Activated T-helper 2 cell treated with anti-CD3 and anti-CD28 coated beads, Interferon-gamma antibody, Interleukin-2, Interleukin-4, amounts not matched to agents 10 μg/mL and 5 μg/mL and 100 μg/mL, durations not matched to agents 14 hours and 24 hours and 36 hours (primary cell): ENCODE results near the gene PSKH1. TPM values are rescaled to one million over a fixed set of nuclear protein-coding genes. Genes with fewer than 3 reads are reported as not detected.
"Not testable (repeated sequence)": the region's sequence is repeated elsewhere in the genome, so short reads cannot be mapped to it uniquely, and the experiment has no call there.

ENCODE experiments used
- DNase-seq: peaks from one replicate; pipeline ENCODE4 v3.0.0; 2021; ENCODE audit warnings: low spot score
- H3K27ac Mint-ChIP-seq: one replicate; pipeline ENCODE4 v1.8.0; 2021; ENCODE audit warnings: mixed read lengths
- H3K27me3 Mint-ChIP-seq: one replicate; pipeline ENCODE4 v1.8.0; 2021; ENCODE audit warnings: low read depth, mixed read lengths
- H3K36me3 Mint-ChIP-seq: one replicate; pipeline ENCODE4 v1.8.0; 2021; ENCODE audit warnings: low read depth, mixed read lengths
- H3K4me1 Mint-ChIP-seq: one replicate; pipeline ENCODE4 v1.8.0; 2021; ENCODE audit warnings: low read depth, mixed read lengths
- H3K4me3 Mint-ChIP-seq: one replicate; pipeline ENCODE4 v1.8.0; 2021; ENCODE audit warnings: low read depth, mild to moderate bottlenecking, moderate library complexity, mixed read lengths
- H3K9me3 Mint-ChIP-seq: one replicate; pipeline ENCODE4 v1.8.0; 2021; ENCODE audit warnings: mixed read lengths
- intact Hi-C: fragments of 100-400 bp; cut with micrococcal nuclease; formaldehyde crosslinking; loops from one replicate; pipeline ENCODE4 v1.15.1; 2023
- total RNA-seq: library from RNA; stranded (reverse); gene quantifications from 2 replicates; pipeline ENCODE4 v1.2.3, GENCODE V29; 2022

PSKH1 gene
- total RNA-seq, 1 donor from 2014 or later, result 15.5 TPM

DNA sequence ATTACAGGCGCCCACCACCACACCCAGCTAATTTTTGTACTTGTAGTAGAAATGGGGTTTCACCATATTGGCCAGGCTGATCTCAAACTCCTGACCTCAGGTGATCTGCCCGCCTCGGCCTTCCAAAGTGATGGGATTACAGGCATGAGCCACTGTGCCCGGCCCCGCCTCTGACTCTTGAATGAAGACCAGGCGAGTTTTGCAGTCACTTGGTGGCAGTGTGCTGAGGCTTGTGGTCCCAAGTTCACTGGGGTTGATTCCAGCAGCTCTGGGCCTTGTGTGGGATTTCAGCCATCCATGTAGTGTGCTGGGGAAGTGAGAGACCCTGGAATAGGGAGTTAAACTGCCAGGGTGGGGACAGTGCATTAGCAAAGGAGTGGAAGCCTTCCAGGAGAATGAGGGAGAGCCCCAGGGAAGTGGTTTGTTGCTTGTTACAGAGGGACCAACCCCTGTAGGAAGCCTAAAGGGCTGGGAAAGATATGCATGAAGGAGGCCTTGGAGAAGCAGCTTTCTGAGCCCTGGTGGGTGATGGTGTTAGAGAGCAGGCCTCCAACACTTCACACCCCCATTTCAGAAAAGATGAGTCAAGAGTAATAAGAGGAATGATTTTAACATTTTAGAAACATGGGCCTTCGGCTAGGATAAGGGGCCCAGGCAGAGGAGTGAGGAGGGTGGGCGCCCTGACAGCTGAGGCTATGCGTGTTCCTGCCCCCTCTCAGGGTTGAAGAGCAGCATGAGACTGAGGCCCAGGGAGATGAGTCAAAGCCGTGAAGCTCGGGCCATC is 14.5 kb downstream of the PSKH1 start:
- intact Hi-C loops, result no loop called here
- Mint-ChIP-seq H3K9me3 (no peaks in the 10 kb centered on the region), H3K27ac (no peak overlapping the region), H3K36me3 (peaks cover 22% of the 10 kb centered on the region), H3K27me3 (no peaks in the 10 kb centered on the region), H3K4me3 (no peak overlapping the region), H3K4me1 (peaks cover 7% of the 10 kb centered on the region)
- no peak for DNase-seq

DNA sequence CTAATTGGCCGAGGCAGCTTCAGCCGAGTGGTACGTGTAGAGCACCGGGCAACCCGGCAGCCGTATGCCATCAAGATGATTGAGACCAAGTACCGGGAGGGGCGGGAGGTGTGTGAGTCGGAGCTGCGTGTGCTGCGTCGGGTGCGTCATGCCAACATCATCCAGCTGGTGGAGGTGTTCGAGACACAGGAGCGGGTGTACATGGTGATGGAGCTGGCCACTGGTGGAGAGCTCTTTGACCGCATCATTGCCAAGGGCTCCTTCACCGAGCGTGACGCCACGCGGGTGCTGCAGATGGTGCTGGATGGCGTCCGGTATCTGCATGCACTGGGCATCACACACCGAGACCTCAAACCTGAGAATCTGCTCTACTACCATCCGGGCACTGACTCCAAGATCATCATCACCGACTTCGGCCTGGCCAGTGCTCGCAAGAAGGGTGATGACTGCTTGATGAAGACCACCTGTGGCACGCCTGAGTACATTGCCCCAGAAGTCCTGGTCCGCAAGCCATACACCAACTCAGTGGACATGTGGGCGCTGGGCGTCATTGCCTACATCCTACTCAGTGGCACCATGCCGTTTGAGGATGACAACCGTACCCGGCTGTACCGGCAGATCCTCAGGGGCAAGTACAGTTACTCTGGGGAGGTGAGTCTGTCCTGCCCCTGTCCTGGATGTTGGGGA is 16.1 kb downstream of the PSKH1 start:
- no peak for DNase-seq
- H3K4me3 Mint-ChIP-seq, result no peak overlapping the region
- peaks cover 7% of the 10 kb centered on the region for H3K4me1 Mint-ChIP-seq
- peak overlapping the region; percentile 68 for H3K27ac Mint-ChIP-seq
- H3K27me3 Mint-ChIP-seq, result no peaks in the 10 kb centered on the region
- no peaks in the 10 kb centered on the region for H3K9me3 Mint-ChIP-seq
- H3K36me3 Mint-ChIP-seq, result peaks cover 17% of the 10 kb centered on the region
- intact Hi-C loops, result no loop called here

DNA sequence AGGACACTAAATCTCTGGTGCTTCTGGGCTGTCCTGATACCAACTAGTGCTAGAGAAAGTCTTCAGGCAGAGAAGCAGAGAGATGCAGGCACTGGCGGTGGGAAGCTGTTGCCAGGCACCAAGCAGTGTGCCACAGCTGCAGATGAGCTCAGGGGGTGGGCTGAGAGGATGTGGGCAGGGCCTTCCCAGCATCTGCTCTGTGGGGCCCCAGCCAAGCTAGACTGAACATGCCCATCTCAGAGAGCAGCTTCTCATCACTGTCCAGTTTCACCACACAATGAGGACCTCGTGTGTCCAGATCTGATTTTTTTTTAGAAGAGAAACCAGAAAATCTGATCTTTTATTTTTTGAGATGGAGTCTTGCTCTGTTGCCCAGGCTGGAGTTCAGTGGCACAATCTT is 17.1 kb downstream of the PSKH1 start:
- peak overlapping the region; percentile 12 for H3K27ac Mint-ChIP-seq
- H3K4me1 Mint-ChIP-seq, result peaks cover 7% of the 10 kb centered on the region
- intact Hi-C loops, result no loop called here
- H3K4me3 Mint-ChIP-seq, result no peak overlapping the region
- H3K36me3 Mint-ChIP-seq, result peaks cover 17% of the 10 kb centered on the region
- DNase-seq, result no peak
- H3K27me3 Mint-ChIP-seq, result no peaks in the 10 kb centered on the region
- H3K9me3 Mint-ChIP-seq, result no peaks in the 10 kb centered on the region

DNA sequence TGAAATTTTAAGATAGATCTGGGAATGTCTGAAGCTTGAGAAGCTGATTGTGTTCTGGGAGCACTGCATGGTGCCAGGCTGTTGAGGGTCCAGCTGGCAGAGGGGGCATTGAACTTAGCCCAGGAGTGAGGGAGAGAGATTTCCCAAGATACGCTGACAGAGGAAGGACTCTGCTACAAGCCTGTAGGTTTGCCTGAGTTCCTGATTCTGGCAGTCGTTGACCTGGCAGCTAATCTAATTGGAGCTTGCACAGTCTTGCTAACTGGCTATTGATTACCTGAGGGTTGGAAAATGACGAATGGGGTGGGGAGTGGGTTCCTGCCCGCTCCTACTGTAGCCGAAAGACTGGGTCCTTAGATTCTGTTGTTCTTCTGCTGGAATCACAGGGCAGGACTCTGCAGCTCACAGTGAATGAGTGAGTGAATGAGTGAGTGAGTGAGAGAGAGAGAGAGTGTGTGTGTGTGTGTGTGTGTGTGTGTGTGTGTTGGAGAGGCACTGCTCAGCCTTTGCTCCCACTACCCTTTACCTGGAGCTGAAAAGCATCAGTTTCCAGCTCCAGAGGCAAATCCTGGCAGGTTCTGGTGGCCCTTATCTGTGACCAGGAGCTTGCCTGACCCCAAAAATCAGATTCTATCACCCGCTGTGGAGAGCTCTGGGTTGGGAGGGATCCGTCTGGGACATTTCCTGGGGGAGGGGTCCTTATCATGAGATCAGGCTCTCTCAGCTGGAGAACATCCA is 21.9 kb downstream of the PSKH1 start:
- Mint-ChIP-seq H3K27ac (peak overlapping the region; percentile 50), H3K4me1 (peaks cover 17% of the 10 kb centered on the region)

DNA sequence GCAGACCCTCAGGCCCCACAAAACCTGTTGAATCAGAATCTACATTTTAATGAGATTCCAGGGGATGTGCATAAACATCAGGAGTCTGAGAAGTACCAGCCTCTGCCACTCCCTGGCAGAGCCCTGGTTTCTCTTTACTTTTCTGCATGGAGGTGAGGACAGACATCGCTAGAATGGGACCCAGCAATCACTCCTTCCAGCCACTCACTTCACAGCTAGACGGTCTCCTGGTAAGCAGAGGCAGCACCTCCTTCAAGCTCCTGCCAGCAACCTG is 22.4 kb downstream of the PSKH1 start:
- H3K36me3 Mint-ChIP-seq, H3K27me3 Mint-ChIP-seq, H3K4me3 Mint-ChIP-seq, intact Hi-C loops, H3K27ac Mint-ChIP-seq, DNase-seq, H3K9me3 Mint-ChIP-seq: not testable (repeated sequence)
- peaks cover 15% of the 10 kb centered on the region for H3K4me1 Mint-ChIP-seq

More for the DNA sequence above, 21.9 kb downstream of the PSKH1 start:
- peaks cover 15% of the 10 kb centered on the region for H3K36me3 Mint-ChIP-seq
- no peaks in the 10 kb centered on the region for H3K9me3 Mint-ChIP-seq
- no peaks in the 10 kb centered on the region for H3K27me3 Mint-ChIP-seq
- intact Hi-C loops, result no loop called here
- no peak overlapping the region for H3K4me3 Mint-ChIP-seq
- no peak for DNase-seq

DNA sequence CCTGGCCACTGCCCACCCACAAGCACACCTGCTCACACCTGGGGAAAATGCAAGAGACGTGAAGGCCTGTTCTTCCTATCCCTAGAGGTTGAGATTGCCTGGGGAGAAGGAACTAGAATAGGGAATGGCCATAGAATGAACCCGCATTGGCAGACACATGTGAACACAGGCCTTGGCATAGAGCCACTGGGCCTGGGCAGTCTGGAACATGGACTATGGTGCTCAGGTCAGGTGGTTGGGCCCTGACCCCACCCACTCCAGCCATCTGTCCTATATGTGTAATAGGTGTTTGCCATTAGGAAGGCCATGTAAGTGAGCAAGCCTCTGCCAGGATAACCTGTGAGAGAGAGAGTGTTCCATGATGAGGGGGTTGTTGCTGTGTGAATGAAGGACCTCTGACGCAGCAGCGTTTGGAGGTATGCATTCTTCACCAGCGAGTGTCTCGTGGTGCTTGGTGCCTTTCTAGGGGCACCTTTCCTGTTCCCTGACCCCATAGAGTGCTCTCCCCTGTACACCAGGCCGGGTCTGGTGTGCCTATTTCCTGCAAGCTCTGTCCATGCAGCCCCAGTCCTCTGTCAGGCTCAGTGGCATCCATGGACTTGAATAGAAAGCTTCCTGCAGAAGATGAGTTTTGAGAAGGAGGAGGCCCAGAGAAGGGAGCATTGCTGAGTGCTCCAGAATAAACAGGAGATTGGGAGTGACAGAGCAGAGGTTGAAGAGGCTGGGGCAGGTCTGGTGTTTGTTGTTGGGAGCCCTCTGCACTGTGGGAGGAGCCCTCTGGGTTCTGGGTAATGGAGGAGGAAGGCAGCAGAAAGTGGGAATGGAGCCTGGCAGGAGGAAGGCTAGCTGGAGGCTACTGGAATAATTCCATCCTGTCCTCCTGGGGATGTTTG is 23.0 kb downstream of the PSKH1 start:
- H3K27me3 Mint-ChIP-seq, result no peaks in the 10 kb centered on the region
- peaks cover 10% of the 10 kb centered on the region for H3K36me3 Mint-ChIP-seq
- no peak overlapping the region for H3K4me3 Mint-ChIP-seq
- no peak for DNase-seq
- no peaks in the 10 kb centered on the region for H3K9me3 Mint-ChIP-seq
- peaks cover 15% of the 10 kb centered on the region for H3K4me1 Mint-ChIP-seq
- H3K27ac Mint-ChIP-seq, result peak overlapping the region; percentile 21
- intact Hi-C loops, result no loop called here

DNA sequence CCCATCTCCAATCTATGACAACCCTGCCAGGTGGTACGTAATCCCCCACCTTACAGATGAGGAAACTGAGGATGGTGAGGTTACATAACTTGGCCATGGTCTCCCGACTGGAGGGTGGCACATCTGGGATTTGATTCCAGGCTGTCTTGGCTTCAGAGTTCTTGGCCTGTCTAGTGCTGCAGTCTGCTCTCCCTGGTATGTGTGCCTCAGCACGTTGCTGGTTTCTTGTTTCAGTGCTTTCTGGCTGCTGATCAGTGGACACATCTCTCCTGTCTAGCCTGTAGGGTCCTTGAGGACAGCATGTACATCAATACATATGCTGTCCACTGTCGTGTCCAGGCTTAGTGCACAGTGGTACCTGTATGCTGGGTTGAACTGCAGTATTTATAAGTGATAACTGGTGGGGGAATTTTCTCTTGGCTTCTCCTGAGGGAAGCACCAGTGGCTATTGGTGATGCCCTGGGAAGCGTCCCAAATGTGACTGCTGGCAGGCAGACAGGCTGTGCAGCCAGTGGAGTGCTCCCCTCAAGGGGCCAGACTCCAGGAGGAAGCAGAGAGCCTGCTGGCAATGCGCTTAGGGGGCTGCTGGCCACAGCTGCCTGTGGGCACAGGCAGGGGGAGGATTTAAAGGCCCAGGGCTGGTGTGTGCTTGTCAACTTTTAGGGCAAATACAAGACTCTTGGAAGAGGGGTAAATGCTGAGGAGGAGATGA is 24.2 kb downstream of the PSKH1 start:
- intact Hi-C loops, result no loop called here
- no peak overlapping the region for H3K4me3 Mint-ChIP-seq
- peak overlapping the region; percentile 83 for H3K27ac Mint-ChIP-seq
- peaks cover 22% of the 10 kb centered on the region for H3K4me1 Mint-ChIP-seq
- H3K27me3 Mint-ChIP-seq, result no peaks in the 10 kb centered on the region
- DNase-seq, result no peak
- no peaks in the 10 kb centered on the region for H3K9me3 Mint-ChIP-seq
- H3K36me3 Mint-ChIP-seq, result peaks cover 14% of the 10 kb centered on the region

DNA sequence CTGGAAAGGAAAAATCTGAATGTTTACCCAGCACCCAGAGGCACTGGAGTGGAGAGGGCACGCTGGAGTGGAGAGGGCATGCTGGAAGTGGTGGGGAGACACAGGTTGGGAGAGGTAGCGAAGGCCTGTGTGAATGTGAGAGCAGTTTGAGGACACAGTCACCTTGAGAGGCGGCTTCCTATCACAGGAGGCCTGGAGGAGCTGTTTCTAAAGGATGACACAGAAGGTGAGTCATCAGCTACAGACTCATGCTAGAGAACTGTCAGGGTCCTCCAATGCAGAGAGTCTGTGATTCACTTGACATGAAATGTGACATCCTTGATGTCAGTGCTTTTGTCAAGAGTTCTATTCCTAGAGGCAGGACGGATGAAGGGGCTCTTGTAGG is 24.8 kb downstream of the PSKH1 start:
- Mint-ChIP-seq H3K27ac (peak overlapping the region; percentile 83), H3K4me3 (no peak overlapping the region)

DNA sequence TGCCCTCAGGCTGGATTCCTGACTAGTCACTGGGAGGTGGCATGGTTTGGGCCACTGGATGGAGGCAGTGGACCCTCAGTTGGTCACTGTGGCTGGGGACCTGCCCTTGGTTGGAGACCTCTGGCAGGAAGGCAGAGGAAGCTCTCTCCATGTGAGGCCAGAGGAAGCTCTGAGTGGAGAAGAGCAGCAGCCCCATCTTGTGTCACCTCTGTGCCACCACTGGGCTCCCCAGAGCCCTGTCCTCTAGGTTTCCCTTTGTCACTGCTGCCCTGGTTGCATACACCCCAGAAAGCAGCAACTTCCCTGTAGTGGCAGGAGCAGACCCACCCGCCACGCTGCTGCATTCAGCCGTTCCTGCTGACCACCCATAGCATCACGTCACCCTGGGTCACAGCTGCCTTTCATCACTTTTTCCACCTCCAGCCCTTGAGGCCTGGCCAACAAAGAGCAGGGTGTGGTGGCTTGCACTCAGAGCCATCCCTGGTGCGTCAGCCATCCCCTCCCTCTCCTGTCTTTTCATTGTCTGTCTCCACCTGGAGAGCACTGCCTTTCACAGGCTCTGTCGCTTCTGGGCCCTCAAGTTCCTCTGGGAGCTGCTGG is 26.7 kb downstream of the PSKH1 start:
- Mint-ChIP-seq H3K9me3 (no peaks in the 10 kb centered on the region), H3K27me3 (no peaks in the 10 kb centered on the region), H3K4me1 (peaks cover 26% of the 10 kb centered on the region), H3K4me3 (no peak overlapping the region), H3K27ac (no peak overlapping the region), H3K36me3 (peaks cover 14% of the 10 kb centered on the region)
- no peak for DNase-seq
- intact Hi-C loops, result no loop called here

More for the DNA sequence above, 24.8 kb downstream of the PSKH1 start:
- intact Hi-C loops, result no loop called here
- H3K27me3 Mint-ChIP-seq, result no peaks in the 10 kb centered on the region
- no peaks in the 10 kb centered on the region for H3K9me3 Mint-ChIP-seq
- peaks cover 14% of the 10 kb centered on the region for H3K36me3 Mint-ChIP-seq
- no peak for DNase-seq
- H3K4me1 Mint-ChIP-seq, result peaks cover 24% of the 10 kb centered on the region

DNA sequence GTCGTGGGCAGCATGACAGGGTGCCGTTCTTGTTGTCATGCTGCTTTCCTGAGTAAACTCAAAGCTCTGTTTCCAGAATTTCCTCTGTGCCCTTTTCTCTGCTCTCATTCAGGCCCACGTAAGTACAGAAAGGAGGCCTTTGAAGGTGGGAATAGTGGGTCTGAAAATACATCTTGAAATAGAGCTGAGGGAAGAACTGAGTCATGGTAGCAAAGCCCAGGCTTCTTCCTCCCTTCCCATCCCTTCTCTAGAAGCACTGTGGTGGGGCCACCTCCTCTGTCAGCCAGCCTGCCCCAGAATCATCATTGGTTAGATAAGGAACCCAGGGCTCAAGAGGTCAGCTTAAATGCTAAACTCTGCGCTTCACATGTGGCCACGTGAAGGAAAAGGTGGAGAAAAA is 29.2 kb downstream of the PSKH1 start:
- H3K27me3 Mint-ChIP-seq, result no peaks in the 10 kb centered on the region
- intact Hi-C loops, result no loop called here
- H3K9me3 Mint-ChIP-seq, result no peaks in the 10 kb centered on the region
- H3K4me1 Mint-ChIP-seq, result peaks cover 22% of the 10 kb centered on the region
- H3K4me3 Mint-ChIP-seq, result no peak overlapping the region
- H3K36me3 Mint-ChIP-seq, result peaks cover 14% of the 10 kb centered on the region
- H3K27ac Mint-ChIP-seq, result peak overlapping the region; percentile 64
- DNase-seq, result no peak

DNA sequence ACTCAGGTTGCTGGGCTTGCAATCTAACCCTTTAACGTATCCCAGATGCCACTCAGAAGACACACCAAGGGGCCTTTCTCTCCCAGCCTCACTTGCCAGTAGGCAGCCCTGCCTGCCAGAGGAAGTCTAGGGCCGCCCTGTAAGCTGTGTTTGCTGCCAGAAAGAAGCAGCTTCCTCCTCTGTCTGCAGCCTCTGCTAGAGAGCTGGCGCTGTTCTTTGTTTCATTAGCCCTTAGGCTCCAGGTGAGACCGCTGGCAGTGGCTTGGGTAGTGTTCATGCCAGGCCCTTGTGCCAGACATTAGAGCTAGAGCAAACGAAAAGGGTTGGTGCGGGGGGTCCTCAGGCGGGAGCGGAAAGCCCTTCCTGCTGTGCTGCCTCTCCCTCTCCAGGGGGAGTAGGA is 29.7 kb downstream of the PSKH1 start:
- H3K27me3 Mint-ChIP-seq, result no peaks in the 10 kb centered on the region
- H3K4me3 Mint-ChIP-seq, result no peak overlapping the region
- no peak for DNase-seq
- no peaks in the 10 kb centered on the region for H3K9me3 Mint-ChIP-seq
- intact Hi-C loops, result no loop called here
- H3K27ac Mint-ChIP-seq, result peak overlapping the region; percentile 12
- peaks cover 10% of the 10 kb centered on the region for H3K36me3 Mint-ChIP-seq
- peaks cover 17% of the 10 kb centered on the region for H3K4me1 Mint-ChIP-seq
